Measurements from ENCODE around the gene TBC1D3D.
"Not testable (repeated sequence)": the region's sequence is repeated elsewhere in the genome, so short reads cannot be mapped to it uniquely, and the experiment has no call there.

Gene TBC1D3D

GRCh38 chr17:38003676-38004075 is at the start of gene TBC1D3D:
TBC1D3D (plus strand) TSS chr17:38003976; CDS start chr17:38005561, 1,585 bp downstream.
- not testable (repeated sequence) for DNase-seq (ENCODE audit: low read depth, low spot score)

- not testable (repeated sequence) for DNase-seq (ENCODE audit: low read depth, low spot score)
Observed at GRCh38 chr17:37988960-37989359, 14.8 kb upstream of the TBC1D3D start, which contains the start of gene TBC1D3L. TBC1D3L (minus strand) TSS chr17:37989060; CDS start chr17:37987520, 1,540 bp downstream.

Measured in iPS DF 19.7 (cell line).